ENCODE data around the gene TMEM54. TPM values are rescaled to one million over a fixed set of nuclear protein-coding genes. Genes with fewer than 3 reads are reported as not detected.

The TMEM54 gene
- total RNA-seq (30.3 and 61.6 TPM in 2 replicates), polyA plus RNA-seq (17.1 and 41.4 TPM in 2 replicates)

- no peaks in the 10 kb centered on the region for H3K9me3 ChIP-seq (ENCODE audit: low read depth)
- peak in 1 of 2 donors; percentile 51 for DNase-seq (ENCODE audit: low read depth in 1 of 2, low spot score in 1 of 2)
- no peaks in the 10 kb centered on the region for H3K4me1 ChIP-seq (ENCODE audit: low read depth)
- H3K27ac ChIP-seq = no peak within 1 kb of the TSS
- no peaks in the 10 kb centered on the region for H3K36me3 ChIP-seq
- peaks cover 36% of the 10 kb centered on the region for H3K27me3 ChIP-seq
- H3K4me3 ChIP-seq = peak within 1 kb of the TSS; percentile 36
- peak; percentile 8 for TF ChIP-seq CTCF (IDR thresholded peaks at IDR 0.05; ENCODE audit: low read depth, low read length)
Observed at GRCh38 chr1:32900956-32901822, at the start of gene TMEM54. Gene TMEM54, minus strand, starts transcription at chr1:32901389. Its CDS starts 151 bp downstream, at chr1:32901238.

- Histone ChIP-seq H3K4me1 (ENCODE audit: low read depth) (peaks cover 17% of the 10 kb centered on the region), H3K9me3 (ENCODE audit: low read depth) (no peaks in the 10 kb centered on the region), H3K4me3 (no peak overlapping the region), H3K36me3 (peaks cover 8% of the 10 kb centered on the region), H3K27me3 (no peaks in the 10 kb centered on the region), H3K27ac (no peak overlapping the region)
- no peak for TF ChIP-seq CTCF (IDR thresholded peaks at IDR 0.05; ENCODE audit: low read depth, low read length)
- DNase-seq (ENCODE audit: low read depth in 1 of 2, low spot score in 1 of 2) = no peak
Observed at GRCh38 chr1:32949519-32949918, 48.3 kb upstream of the TMEM54 start.

GRCh38 chr1:32948905-32949304 lies 47.7 kb upstream of the TMEM54 start:
- Histone ChIP-seq H3K4me3 (no peak overlapping the region), H3K4me1 (ENCODE audit: low read depth) (peaks cover 17% of the 10 kb centered on the region), H3K36me3 (peaks cover 9% of the 10 kb centered on the region), H3K27ac (no peak overlapping the region), H3K27me3 (no peaks in the 10 kb centered on the region), H3K9me3 (ENCODE audit: low read depth) (no peaks in the 10 kb centered on the region)
- no peak for DNase-seq (ENCODE audit: low read depth in 1 of 2, low spot score in 1 of 2)
- no peak for TF ChIP-seq CTCF (IDR thresholded peaks at IDR 0.05; ENCODE audit: low read depth, low read length)

GRCh38 chr1:32948390-32948722 lies 47.2 kb upstream of the TMEM54 start:
- no peak for TF ChIP-seq CTCF (IDR thresholded peaks at IDR 0.05; ENCODE audit: low read depth, low read length)
- no peaks in the 10 kb centered on the region for H3K9me3 ChIP-seq (ENCODE audit: low read depth)
- H3K27ac ChIP-seq = no peak overlapping the region
- H3K27me3 ChIP-seq = no peaks in the 10 kb centered on the region
- no peak for DNase-seq (ENCODE audit: low read depth in 1 of 2, low spot score in 1 of 2)
- H3K4me1 ChIP-seq (ENCODE audit: low read depth) = peaks cover 17% of the 10 kb centered on the region
- H3K4me3 ChIP-seq = no peak overlapping the region
- H3K36me3 ChIP-seq = peaks cover 14% of the 10 kb centered on the region

GRCh38 chr1:32947669-32948389 lies 46.6 kb upstream of the TMEM54 start:
- Histone ChIP-seq H3K4me1 (ENCODE audit: low read depth) (peaks cover 17% of the 10 kb centered on the region), H3K9me3 (ENCODE audit: low read depth) (no peaks in the 10 kb centered on the region), H3K27ac (no peak overlapping the region), H3K27me3 (no peaks in the 10 kb centered on the region), H3K4me3 (no peak overlapping the region), H3K36me3 (peaks cover 14% of the 10 kb centered on the region)
- DNase-seq (ENCODE audit: low read depth in 1 of 2, low spot score in 1 of 2) = no peak
- no peak for TF ChIP-seq CTCF (IDR thresholded peaks at IDR 0.05; ENCODE audit: low read depth, low read length)

Measured in cardiac muscle cell (in vitro differentiated cells and primary cell).